HG02884 (cell line): ENCODE results near the gene DOCK4.

ENCODE experiments used
- ATAC-seq: cut with Tn5 transposase; IDR thresholded peaks from one replicate; pipeline ENCODE4 v1.9.1; 2021; ENCODE audit warnings: mild to moderate bottlenecking, moderate library complexity; ENCODE audit not compliant: unreplicated experiment

The DOCK4 gene

GRCh38 chr7:111839261-111839660 is 366.9 kb downstream of the DOCK4 start:
- no peak for ATAC-seq

GRCh38 chr7:111836592-111836991 is 369.6 kb downstream of the DOCK4 start:
- ATAC-seq = no peak

- no peak for ATAC-seq
Observed at GRCh38 chr7:111835066-111835465, 371.1 kb downstream of the DOCK4 start.

GRCh38 chr7:111834367-111834766 is 371.8 kb downstream of the DOCK4 start:
- no peak for ATAC-seq

GRCh38 chr7:111833466-111833865 is 372.7 kb downstream of the DOCK4 start:
- no peak for ATAC-seq

GRCh38 chr7:111832174-111832573 is 374.0 kb downstream of the DOCK4 start:
- no peak for ATAC-seq

- no peak for ATAC-seq
Observed at GRCh38 chr7:111829221-111829620, 377.0 kb downstream of the DOCK4 start.

GRCh38 chr7:111827863-111828504 is 378.2 kb downstream of the DOCK4 start:
- no peak for ATAC-seq

- ATAC-seq = no peak
Observed at GRCh38 chr7:111825046-111825445, 381.2 kb downstream of the DOCK4 start.

- no peak for ATAC-seq
Observed at GRCh38 chr7:111823826-111824225, 382.4 kb downstream of the DOCK4 start.

GRCh38 chr7:111821046-111821445 is 385.2 kb downstream of the DOCK4 start:
- ATAC-seq = no peak

GRCh38 chr7:111820621-111821020 is 385.6 kb downstream of the DOCK4 start:
- ATAC-seq = no peak

GRCh38 chr7:111820121-111820520 is 386.1 kb downstream of the DOCK4 start:
- ATAC-seq = no peak

GRCh38 chr7:111815354-111815753 is 390.8 kb downstream of the DOCK4 start:
- ATAC-seq = no peak

- no peak for ATAC-seq
Observed at GRCh38 chr7:111813306-111813705, 392.9 kb downstream of the DOCK4 start.

- ATAC-seq = no peak
Observed at GRCh38 chr7:111806232-111806631, 400.0 kb downstream of the DOCK4 start.

- no peak for ATAC-seq
Observed at GRCh38 chr7:111803015-111803758, 403.0 kb downstream of the DOCK4 start.

- no peak for ATAC-seq
Observed at GRCh38 chr7:111802194-111802772, 403.9 kb downstream of the DOCK4 start.

GRCh38 chr7:111801277-111801676 is 404.9 kb downstream of the DOCK4 start:
- ATAC-seq = no peak

- no peak for ATAC-seq
Observed at GRCh38 chr7:111796671-111797070, 409.5 kb downstream of the DOCK4 start.

GRCh38 chr7:111789870-111790269 is 416.3 kb downstream of the DOCK4 start:
- no peak for ATAC-seq

- no peak for ATAC-seq
Observed at GRCh38 chr7:111789048-111789320, 417.2 kb downstream of the DOCK4 start.
